ENCODE results near the gene ATP9A. TPM values are rescaled to one million over a fixed set of nuclear protein-coding genes. Genes with fewer than 3 reads are reported as not detected.

The ATP9A gene
- total RNA-seq, 6 experiments from 2014 or later, result 21.4 to 34.0 (median 22.8) TPM

DNA sequence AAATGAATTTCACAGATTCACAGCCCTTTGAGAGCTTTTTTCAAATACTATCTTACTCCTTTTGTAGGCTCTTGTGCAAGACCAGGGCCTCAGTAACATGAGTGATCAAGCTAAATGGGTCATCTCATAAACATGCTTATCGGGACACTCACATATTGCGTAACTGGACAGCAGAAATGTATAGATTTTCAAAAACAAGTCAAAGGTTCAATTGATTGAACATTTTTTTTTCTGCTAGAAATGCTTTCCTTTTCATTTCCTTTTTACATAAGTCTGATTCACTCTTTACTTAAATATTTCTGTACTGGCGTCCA lies 42.8 kb upstream of the ATP9A start:
- H3K36me3 Mint-ChIP-seq (ENCODE audit: low read depth), result no peaks in the 10 kb centered on the region
- no peaks in the 10 kb centered on the region for H3K9me3 Mint-ChIP-seq
- H3K4me1 Mint-ChIP-seq (ENCODE audit: low read depth), result peaks cover 16% of the 10 kb centered on the region
- H3K4me3 Mint-ChIP-seq, result no peak overlapping the region
- H3K27ac Mint-ChIP-seq, result no peak overlapping the region
- DNase-seq, result no peak
- no peaks in the 10 kb centered on the region; the same call in none of the 2 replicates for H3K27me3 Mint-ChIP-seq (ENCODE audit: insufficient read depth)
- no peak for TF ChIP-seq CTCF (IDR thresholded peaks at IDR 0.05)

DNA sequence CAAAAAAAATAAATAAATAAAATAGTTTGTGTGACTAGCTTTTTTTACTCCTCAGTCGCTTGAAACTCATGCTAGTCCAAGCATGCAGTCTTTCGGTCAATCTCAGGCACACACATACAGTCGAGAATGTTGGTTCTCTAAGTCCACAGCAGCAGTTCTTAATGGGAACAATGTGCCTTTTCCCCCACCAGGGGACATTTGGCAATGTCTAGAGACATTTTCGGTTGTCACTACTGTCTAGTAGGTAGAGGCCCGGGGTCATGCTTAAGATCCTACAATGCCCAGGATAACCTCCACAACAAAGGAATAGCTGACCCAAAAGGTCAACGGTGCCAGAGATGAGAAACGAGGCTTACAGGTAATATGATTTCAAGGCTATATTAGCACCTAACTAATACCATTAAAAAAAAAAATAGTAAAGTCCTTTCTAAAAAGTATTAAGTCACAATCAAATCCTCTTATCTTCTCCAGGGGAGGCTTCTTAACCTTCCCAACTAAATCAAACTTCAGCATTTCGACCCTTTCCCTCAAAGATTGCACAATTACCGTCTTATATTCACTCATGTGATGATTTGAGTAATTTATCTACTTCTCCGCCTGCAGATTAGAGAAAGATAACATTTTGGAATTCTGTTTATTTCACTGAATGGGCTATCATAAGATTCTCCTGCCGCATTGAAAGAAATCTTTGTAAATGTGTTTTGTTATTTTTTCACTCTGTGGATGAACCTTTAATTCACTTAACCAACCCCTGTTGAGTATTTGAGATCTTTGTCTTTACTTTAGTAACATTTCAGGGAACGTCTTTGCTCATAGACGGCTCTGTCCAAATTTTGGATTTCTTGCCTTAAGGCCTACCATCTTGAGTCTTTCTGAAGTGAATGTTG lies 42.2 kb upstream of the ATP9A start:
- Mint-ChIP-seq H3K4me3 (no peak overlapping the region), H3K9me3 (no peaks in the 10 kb centered on the region), H3K27me3 (ENCODE audit: insufficient read depth) (no peaks in the 10 kb centered on the region; the same call in none of the 2 replicates), H3K36me3 (ENCODE audit: low read depth) (no peaks in the 10 kb centered on the region), H3K4me1 (ENCODE audit: low read depth) (peaks cover 16% of the 10 kb centered on the region), H3K27ac (no peak overlapping the region)
- TF ChIP-seq CTCF (IDR thresholded peaks at IDR 0.05), result peak; percentile 33; the same call in 1 of the 2 replicates
- DNase-seq, result no peak

- Mint-ChIP-seq H3K4me3 (no peak overlapping the region), H3K36me3 (ENCODE audit: low read depth) (no peaks in the 10 kb centered on the region), H3K9me3 (no peaks in the 10 kb centered on the region), H3K4me1 (ENCODE audit: low read depth) (peaks cover 27% of the 10 kb centered on the region), H3K27ac (no peak overlapping the region), H3K27me3 (ENCODE audit: insufficient read depth) (no peaks in the 10 kb centered on the region; the same call in 1 of the 2 replicates)
- no peak for TF ChIP-seq CTCF (IDR thresholded peaks at IDR 0.05)
- no peak for DNase-seq
These were observed 39.6 kb upstream of the ATP9A start for GRCh38 chr20:51807720-51808250.

GRCh38 chr20:51804754-51805153 lies 36.6 kb upstream of the ATP9A start:
- no peaks in the 10 kb centered on the region for H3K36me3 Mint-ChIP-seq (ENCODE audit: low read depth)
- H3K9me3 Mint-ChIP-seq, result no peaks in the 10 kb centered on the region
- no peak for DNase-seq
- peaks cover 33% of the 10 kb centered on the region for H3K4me1 Mint-ChIP-seq (ENCODE audit: low read depth)
- peaks cover 10% of the 10 kb centered on the region for H3K27me3 Mint-ChIP-seq (ENCODE audit: insufficient read depth)
- no peak overlapping the region for H3K27ac Mint-ChIP-seq
- H3K4me3 Mint-ChIP-seq, result no peak overlapping the region
- no peak for TF ChIP-seq CTCF (IDR thresholded peaks at IDR 0.05)

DNA sequence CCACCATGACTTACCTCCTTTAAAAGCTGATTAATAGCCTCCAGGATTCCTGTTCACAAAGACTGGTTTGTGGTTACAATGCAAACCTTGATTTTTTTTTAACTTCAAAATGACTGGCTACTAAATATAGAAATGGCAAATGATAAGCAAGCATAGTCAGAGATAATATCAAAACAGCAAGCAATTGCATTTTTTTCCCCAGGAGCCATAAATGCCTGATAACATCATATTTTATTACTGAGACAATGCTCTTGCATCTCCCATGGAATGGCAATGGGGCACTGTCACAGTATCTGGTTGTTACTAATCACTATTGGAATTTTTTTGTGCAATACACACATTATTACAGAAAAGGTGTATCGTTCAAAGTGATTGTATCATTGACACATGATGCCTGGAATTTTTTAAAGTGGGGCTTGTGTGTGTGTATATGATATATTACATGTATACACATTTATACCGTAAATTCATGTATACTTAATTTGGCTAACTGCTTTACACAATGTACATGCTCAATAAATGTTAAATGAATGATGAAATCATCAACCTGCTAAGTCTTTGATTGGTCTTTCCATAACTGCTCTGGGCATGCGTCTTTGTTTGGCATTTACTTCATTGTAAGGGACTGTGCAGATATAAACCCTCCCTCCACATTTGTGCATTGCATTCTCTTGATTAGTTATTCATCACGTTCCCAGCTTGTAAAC lies 35.1 kb upstream of the ATP9A start:
- Mint-ChIP-seq H3K4me3 (peak overlapping the region; percentile 33; the same call in 1 of the 2 replicates), H3K4me1 (ENCODE audit: low read depth) (peaks cover 33% of the 10 kb centered on the region), H3K9me3 (no peaks in the 10 kb centered on the region), H3K27me3 (ENCODE audit: insufficient read depth) (peaks cover 11% of the 10 kb centered on the region), H3K27ac (no peak overlapping the region; the same call in 1 of the 2 replicates), H3K36me3 (ENCODE audit: low read depth) (no peaks in the 10 kb centered on the region)
- no peak for TF ChIP-seq CTCF (IDR thresholded peaks at IDR 0.05)
- peak; percentile 60 for DNase-seq

Data from HFFc6 (cell line).